Activated naive CD4-positive, alpha-beta T cell treated with Interleukin-2 at 50 U/mL for 16 hours (primary cell): ENCODE results near the gene DDX20.
"Not testable (repeated sequence)": the region's sequence is repeated elsewhere in the genome, so short reads cannot be mapped to it uniquely, and the experiment has no call there.

ENCODE experiments used
- DNase-seq: peaks from one replicate; pipeline ENCODE4 v3.0.0-alpha.2; 2020

Gene DDX20

GRCh38 chr1:111733183-111733991, 22.3 kb upstream of the DDX20 start:
- no peak for DNase-seq

DNA sequence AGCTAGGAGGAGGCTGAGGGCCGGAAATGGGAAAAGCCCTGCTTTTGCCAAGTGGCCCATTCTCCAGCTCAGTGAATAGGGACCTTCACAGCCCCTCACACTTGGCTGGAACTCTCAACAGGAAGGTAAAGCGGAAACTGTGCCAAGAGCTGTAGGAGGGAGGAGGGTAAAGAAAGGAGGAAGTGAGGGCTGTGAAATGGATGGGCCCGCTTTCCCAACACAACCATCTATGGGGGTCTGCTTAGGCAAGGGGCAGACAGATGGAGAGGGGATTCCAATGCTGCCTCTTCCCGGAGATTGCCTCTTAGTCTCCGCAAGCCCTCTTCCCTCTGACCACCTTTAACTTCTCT, 21.7 kb upstream of the DDX20 start:
- DNase-seq: no peak

DNA sequence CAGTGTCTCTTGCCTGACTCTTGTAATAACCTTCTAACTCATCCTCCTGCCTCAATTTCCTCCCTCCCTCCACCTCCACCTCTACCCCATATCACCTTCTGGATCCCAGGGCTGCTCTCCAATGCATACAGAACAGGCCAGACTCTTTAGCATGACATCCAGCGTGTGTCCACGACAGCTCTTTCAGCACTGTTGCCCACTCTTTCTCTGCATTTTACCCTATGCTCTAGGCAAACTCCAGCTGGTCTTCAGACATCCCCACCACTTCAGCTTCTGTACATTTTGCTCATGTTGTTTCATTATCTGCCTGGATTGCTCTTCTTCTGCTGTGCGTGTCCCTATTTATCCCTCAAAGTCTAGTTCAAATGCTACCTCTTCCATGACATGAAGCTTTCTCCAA, 21.3 kb upstream of the DDX20 start:
- DNase-seq: no peak

DNA sequence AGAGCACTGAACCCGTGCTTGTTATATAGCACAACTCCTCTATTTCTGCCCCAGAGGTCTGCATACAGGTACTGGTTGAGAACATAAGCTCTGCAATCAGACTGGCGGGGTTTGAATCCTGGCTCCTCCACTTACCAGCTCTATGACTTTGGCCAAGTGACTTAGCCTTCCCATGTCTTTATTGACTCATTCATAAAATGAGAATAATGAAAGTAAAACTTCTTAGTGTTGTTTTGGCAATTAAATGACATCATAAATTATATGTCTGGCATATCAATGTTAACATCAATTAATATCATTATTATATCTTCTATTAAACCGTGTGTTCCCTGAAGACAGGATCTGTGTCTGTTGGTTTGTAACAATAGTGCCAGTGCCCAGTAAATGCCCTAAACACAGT, 20.8 kb upstream of the DDX20 start:
- DNase-seq: no peak

- no peak for DNase-seq
These were observed 20.4 kb upstream of the DDX20 start for GRCh38 chr1:111735321-111735720.

DNA sequence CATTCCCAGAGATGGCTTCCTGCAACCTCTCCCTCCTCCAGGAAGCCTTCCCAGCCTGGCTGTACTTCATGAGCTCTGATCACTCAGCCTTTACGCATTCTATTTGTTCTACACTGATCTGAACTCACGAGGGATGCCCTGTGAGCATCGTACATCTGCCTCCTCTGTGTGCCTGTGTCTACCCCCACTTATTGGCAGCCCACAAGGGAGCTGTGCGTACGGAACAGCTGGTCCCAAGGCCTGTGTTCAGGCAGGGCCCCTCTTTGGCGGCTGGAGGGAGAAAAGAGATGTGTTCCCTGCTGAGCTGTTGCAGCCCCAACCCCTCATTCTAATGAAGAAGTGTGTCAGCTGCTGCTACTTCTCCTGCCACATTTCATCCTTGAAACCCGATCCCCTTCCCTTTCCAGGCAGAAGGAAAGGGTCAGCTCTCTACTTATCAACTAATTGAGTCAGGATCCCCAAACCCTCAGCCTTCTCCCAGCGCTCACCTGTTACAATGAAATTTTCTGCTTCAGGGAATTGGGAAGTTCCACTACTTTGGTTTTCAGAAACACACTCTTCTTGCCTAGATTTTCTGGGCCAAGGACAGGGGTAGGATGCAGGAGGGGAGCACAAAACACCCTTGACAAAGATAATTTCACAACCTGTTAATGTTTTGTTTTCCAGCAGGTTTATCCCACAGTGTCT, 19.7 kb upstream of the DDX20 start:
- DNase-seq: no peak

- DNase-seq: no peak
These were observed 19.0 kb upstream of the DDX20 start for GRCh38 chr1:111736548-111737215.

DNA sequence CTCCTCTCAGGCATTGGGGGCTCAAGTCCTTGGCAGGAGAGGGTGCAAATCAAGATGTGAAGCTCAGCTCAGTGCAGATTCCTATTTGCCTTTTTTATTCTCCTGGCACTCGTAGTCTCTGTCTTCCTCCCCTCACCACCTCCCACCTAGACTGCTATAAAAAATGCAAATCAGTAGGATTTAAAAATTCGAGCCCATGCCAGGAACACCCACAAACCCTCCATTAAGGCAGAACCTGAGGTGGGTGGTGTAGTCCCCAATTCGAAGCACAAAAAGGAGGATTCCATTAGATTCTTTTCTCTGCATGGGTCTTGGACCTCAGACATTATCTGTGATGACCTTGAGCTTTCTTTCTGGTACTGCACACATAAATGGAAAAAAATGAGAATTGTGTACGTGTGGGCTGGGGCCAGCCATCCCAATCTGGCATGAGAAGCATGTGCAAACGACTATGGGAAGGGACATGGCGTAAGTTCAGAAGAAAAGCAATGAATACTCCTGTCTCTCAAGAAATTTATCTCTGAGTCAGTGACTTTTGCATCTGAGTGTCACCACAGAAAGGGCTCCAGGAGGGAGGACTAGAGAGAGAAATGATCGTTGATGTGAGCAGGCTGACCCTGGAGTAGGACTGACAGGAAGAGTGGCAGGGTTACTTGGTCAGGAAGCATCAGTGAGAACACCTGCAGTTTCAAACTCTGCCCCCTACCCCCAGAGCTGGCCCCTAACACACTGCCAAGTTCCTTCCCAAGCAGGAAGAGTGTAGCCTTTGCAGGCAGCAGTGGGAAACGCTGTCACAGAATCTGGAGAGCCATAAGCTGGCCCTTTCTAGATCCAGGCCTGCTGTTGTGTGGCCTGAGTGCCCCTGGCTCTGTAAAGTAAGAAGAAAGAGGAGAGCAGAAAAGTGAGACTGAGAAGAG, 18.2 kb upstream of the DDX20 start:
- no peak for DNase-seq

DNA sequence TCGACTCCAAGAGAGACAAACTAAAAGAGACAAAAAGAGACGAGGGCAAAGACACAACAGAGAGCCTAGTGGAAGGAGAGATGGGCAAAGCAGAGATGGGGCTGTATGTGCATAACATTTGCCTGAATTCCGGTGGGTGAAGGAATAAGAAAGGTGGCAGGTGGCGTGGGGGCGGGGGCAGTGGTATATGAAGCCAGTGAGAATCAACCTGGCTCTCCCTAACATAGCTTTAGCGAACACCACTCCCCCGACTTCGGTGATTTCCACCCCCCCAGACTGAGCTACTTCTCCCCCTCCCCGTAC, 17.6 kb upstream of the DDX20 start:
- no peak for DNase-seq

DNA sequence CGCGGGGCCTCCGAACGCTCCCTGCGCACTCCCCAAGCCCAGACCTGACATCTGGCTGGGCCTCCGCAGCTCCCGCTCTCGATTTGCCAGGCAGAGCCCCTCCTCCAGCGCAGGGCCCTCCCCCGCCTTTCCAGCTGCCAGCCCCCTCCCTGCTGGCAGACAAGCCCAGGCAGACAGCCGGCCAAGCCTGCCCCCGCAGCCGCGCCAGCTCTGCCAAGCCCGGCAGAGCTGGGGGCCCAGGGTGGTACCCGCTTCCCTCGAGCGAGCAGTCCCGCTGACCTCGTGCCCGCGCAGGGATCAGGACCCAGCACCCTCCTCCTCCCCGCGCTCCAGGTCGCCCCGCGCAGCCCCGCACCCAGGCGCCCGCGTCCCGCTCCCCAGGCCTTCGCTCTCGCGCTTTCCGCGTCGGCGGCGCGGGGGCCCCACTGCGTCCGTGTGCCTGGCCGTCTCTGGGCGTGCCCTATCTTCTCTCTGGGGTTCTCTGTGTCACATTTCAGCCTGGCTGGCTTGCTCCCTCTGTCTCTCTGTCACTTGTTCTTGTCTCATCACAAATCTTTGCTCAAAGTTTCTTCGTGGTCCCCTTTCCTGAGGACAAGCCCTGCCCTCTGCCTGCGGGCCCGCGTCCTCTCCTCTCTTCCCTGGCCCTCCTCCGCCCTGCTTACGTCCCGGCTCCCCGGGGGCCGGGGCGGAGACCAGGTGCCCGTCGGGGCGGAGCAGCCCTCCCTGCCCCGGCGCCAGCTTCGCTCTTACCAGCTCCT, 17.1 kb upstream of the DDX20 start:
- DNase-seq: peak; percentile 37

- peak; percentile 80 for DNase-seq
These were observed 16.3 kb upstream of the DDX20 start, which contains the start of gene INKA2 for GRCh38 chr1:111739194-111739924. INKA2 (minus strand) TSS chr1:111739395; CDS start chr1:111739242, 153 bp downstream.

- peak; percentile 23 for DNase-seq
These were observed 15.6 kb upstream of the DDX20 start for GRCh38 chr1:111739925-111740765.

DNA sequence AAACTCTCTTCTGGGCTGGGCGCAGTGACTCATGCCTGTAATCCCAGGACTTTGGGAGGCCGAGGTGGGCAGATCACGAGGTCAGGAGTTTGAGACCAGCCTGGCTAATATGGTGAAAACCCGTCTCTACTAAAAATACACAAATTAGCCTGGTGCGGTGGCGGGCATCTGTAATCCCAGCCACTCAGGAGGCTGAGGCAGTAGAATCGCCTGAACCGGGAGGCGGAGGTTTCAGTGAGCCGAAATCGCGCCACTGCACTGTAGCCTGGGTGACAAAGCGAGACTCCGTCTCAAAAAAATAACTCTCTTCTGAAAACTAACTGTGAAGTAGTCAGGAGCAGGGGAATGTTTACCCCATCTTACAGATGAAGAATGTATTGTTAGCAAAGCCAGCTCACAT, 13.4 kb upstream of the DDX20 start:
- DNase-seq: not testable (repeated sequence)

- DNase-seq: no peak
These were observed 12.7 kb upstream of the DDX20 start for GRCh38 chr1:111742938-111743549.

DNA sequence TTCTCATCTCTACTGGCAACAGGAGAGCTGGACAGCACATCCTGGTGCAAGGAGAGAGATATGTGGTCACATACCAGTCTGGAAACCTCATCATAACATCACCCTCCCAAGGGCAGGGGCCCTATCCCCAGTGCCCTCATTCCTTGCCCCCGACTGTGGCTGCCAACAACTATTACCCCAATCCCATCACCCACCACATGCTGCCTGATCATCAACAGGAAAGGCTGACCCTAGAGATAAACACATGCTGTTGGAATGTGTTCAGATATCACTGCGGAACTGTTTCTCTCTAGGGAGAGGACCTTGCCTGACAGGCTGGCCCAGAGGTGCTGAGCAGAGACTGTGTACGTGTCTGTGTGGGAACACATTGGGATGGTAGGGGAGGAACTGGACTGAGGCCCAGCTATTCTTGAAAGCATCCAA, 12.0 kb upstream of the DDX20 start:
- no peak for DNase-seq

DNA sequence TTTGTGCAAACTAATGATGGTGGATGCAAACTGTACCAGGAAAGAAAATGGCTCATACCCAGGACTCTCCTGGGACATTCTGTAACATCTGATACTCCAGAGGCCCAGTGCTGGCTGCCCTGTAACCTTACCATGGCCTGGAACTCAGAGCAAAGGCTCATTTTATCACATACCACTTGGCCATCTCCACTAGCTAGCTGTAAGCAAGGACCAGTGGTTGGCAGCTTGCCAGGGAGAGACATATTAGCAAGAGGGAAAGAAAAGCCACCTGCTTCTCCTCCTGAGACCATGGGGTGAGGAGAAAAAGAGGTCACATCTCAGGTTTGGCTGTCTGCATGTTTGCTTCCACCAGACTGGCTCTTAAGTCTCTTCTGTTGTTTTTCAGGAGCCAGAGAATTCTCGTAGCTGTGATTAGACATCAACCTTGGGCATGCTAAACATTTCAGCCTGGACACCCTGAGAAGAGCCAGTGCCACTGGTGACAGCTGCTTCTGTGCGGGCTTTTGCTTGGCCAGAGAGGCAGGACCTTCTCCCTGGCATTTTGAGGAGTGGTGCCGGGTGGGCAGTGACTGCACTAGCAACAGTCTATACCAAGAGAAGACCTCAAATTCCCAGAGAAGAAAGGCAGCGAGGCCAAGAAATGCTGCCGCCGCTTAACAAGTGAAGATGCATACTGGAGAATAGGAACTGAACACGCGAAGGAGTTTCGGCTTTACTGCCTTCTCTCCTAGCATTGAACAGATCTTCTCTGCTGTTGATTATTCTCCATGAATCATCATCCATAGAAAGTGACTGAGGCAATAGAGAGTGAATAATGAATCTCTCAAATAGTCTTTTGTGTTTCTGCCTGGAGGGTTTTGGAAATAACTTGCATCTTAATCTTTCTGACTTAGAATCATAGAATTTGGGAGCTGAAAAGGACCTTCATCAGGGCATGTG, 9.8 kb upstream of the DDX20 start:
- no peak for DNase-seq

- DNase-seq: no peak
These were observed 9.1 kb upstream of the DDX20 start for GRCh38 chr1:111746614-111746999.

- peak; percentile 64 for DNase-seq
These were observed 8.4 kb upstream of the DDX20 start for GRCh38 chr1:111747282-111747734.

DNA sequence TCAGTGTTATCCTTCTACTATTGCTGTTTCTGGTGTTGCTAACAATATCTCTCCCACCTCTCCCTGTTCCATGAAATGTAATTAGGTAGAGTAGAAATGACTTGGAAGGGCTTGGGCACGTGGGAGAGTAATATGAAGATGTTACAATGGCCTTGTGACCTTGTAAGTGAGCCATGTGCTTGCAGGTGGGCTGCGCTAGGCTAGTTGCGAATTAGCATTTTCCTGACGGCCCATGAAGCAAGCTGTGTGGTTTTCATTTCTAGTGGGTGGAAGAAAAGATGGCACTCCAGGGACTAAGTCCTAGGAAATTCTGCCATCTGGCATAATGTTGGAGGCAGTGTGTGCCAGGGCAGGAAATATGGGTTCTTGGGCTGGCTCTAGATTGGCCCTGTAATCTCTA, 7.8 kb upstream of the DDX20 start:
- DNase-seq: no peak
